ENCODE measurements around the gene CTSL. TPM values are rescaled to one million over a fixed set of nuclear protein-coding genes. Genes with fewer than 3 reads are reported as not detected.

CTSL gene
- total and polyA plus RNA-seq, 2 experiments from 2014 or later = 34.5 to 35.3 TPM

DNA sequence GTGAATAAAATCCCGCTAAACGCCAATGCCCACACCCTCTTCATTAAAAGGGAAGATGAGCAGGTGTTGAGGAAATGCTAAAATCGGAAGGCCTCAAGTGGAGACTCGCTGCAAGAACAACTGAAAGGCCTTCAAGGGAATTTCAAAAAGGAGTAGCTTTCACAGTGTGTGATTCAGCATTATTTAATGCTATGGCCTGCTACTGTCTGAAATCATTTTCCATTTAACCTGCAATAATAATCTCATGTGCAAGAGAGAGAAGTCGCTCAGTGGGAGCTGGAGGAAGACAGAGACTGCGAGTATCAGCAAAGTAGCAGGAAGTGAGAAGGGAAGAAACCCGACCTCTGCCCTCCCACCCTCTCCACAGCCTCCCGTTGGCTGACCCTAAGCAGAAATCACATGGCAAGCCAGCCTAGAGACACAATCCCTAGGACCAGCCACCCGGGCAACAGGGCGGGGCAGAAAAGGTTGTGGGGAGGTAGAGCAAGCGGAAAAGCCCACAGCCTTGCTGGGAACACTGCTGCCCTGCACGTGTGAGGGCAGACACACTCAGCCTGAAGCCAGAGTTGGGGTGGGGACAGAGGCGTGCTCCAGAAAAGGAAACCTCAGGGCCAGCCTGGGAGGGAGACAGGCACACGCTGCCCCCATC is 39.9 kb upstream of the CTSL start:
- Histone ChIP-seq H3K4me1 (ENCODE audit: insufficient read depth) (0 out of 2 replicates have a peak, but pooled peaks cover 4% of the 10 kb centered on the region), H3K4me2 (no peak overlapping the region), H3K9me2 (ENCODE audit: insufficient read depth) (no peaks in the 10 kb centered on the region), H4K20me1 (replicated peaks; ENCODE audit: insufficient read depth) (no peaks in the 10 kb centered on the region; the same call in none of the 2 replicates), H3K4me3 (no peak overlapping the region), H3K27ac (ENCODE audit: low read depth) (no peak overlapping the region), H3K79me2 (replicated peaks; ENCODE audit: insufficient read depth) (peaks cover 30% of the 10 kb centered on the region), H3K27me3 (ENCODE audit: insufficient read depth) (no peaks in the 10 kb centered on the region), H3F3A (replicated peaks; ENCODE audit: low read depth) (no peaks in the 10 kb centered on the region), H3K36me3 (ENCODE audit: insufficient read depth) (peaks cover 20% of the 10 kb centered on the region), H2AFZ (no peak overlapping the region)
- Mint-ChIP-seq H3K9me3 (no peaks in the 10 kb centered on the region), H3K4me3 (no peak overlapping the region), H3K27me3 (ENCODE audit: insufficient read depth, low read depth, poor library complexity) (peaks cover 1% of the 10 kb centered on the region), H3K4me1 (peaks cover 14% of the 10 kb centered on the region), H3K27ac (peak overlapping the region; percentile 83), H3K36me3 (ENCODE audit: low read depth) (peaks cover 71% of the 10 kb centered on the region)
- ATAC-seq = peak; percentile 18; the same call in 2 of the 3 replicates
- no peak for DNase-seq (ENCODE audit: low spot score)
- TF ChIP-seq ZNF331 (CRISPR knock-in tag; IDR thresholded peaks at IDR 0.05; ENCODE audit: low read depth) (no peak), ZNF114 (CRISPR knock-in tag; IDR thresholded peaks at IDR 0.05) (no peak), REST (IDR thresholded peaks at IDR 0.05; ENCODE audit: unreplicated experiment) (no peak)
- TF ChIP-seq, protein P1, sequence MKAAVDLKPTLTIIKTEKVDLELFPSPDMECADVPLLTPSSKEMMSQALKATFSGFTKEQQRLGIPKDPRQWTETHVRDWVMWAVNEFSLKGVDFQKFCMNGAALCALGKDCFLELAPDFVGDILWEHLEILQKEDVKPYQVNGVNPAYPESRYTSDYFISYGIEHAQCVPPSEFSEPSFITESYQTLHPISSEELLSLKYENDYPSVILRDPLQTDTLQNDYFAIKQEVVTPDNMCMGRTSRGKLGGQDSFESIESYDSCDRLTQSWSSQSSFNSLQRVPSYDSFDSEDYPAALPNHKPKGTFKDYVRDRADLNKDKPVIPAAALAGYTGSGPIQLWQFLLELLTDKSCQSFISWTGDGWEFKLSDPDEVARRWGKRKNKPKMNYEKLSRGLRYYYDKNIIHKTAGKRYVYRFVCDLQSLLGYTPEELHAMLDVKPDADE (IDR thresholded peaks at IDR 0.05) = no peak

DNA sequence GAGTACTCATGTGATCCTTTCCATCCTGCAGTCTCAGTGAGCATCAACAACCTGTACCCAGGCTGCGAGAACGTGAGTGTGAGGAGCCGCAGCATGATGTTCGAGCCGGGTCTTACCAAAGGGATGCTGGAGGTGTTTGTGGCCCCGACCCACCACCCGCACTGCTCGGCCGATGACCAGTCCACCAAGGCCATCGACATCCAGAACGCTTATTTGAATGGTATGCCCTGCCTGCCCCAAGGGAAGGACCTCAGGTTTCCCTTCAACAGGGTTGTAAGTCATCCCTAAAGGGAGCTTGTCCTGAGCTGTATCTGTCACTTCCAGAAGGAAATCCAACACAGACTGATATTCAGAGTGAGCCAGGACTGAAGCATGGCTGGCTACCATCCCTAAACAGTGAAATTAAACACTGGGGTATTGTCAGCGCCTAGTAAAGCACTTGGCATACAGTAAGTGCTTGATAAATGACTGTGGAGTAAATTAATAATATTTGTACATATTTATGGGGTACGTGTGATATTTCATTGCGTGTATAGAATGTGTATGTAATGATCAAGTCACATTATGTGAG is 39.3 kb upstream of the CTSL start:
- ATAC-seq (no peak), DNase-seq (ENCODE audit: low spot score) (no peak)
- Histone ChIP-seq H3K4me1 (ENCODE audit: insufficient read depth) (0 out of 2 replicates have a peak, but pooled peaks cover 4% of the 10 kb centered on the region), H3K36me3 (ENCODE audit: insufficient read depth) (peaks cover 16% of the 10 kb centered on the region), H2AFZ (no peak overlapping the region), H3K4me2 (no peak overlapping the region), H3K4me3 (no peak overlapping the region), H3K27ac (ENCODE audit: low read depth) (no peak overlapping the region), H3F3A (replicated peaks; ENCODE audit: low read depth) (no peaks in the 10 kb centered on the region), H3K27me3 (ENCODE audit: insufficient read depth) (no peaks in the 10 kb centered on the region), H3K9me2 (ENCODE audit: insufficient read depth) (no peaks in the 10 kb centered on the region), H4K20me1 (replicated peaks; ENCODE audit: insufficient read depth) (no peaks in the 10 kb centered on the region; the same call in none of the 2 replicates), H3K79me2 (replicated peaks; ENCODE audit: insufficient read depth) (peaks cover 36% of the 10 kb centered on the region)
- Mint-ChIP-seq H3K36me3 (ENCODE audit: low read depth) (peaks cover 67% of the 10 kb centered on the region), H3K27me3 (ENCODE audit: insufficient read depth, low read depth, poor library complexity) (peaks cover 1% of the 10 kb centered on the region), H3K9me3 (no peaks in the 10 kb centered on the region), H3K4me1 (peaks cover 14% of the 10 kb centered on the region), H3K27ac (no peak overlapping the region), H3K4me3 (no peak overlapping the region)
- TF ChIP-seq STAT1 (IDR thresholded peaks at IDR 0.05; ENCODE audit: unreplicated experiment) (no peak), EZH2 (IDR thresholded peaks at IDR 0.05; ENCODE audit: low read depth, unreplicated experiment) (no peak), ZNF462 (CRISPR knock-in tag; IDR thresholded peaks at IDR 0.05) (no peak), NANOG (IDR thresholded peaks at IDR 0.05; ENCODE audit: borderline replicate concordance) (no peak)
